Mesenchymal stem cell (in vitro differentiated cells and primary cell): ENCODE data around the gene PLEKHG4B.
"Not testable (repeated sequence)": the region's sequence is repeated elsewhere in the genome, so short reads cannot be mapped to it uniquely, and the experiment has no call there.

Experiments
- DNase-seq: peaks from one replicate; pipeline ENCODE4 v3.0.0-alpha.2; 2013
- H2AFZ ChIP-seq: one replicate; pipeline ENCODE4 v1.6.1; 2013; ENCODE audit warnings: low read depth, mild to moderate bottlenecking, control low read depth, inconsistent platforms, low read length, moderate library complexity
- H2AK5ac ChIP-seq: 2 replicates; pipeline ENCODE4 v1.6.1; 2013; ENCODE audit warnings: low read length, moderate library complexity, mild to moderate bottlenecking, inconsistent platforms; ENCODE audit not compliant: severe bottlenecking
- H2BK120ac ChIP-seq: one replicate; pipeline ENCODE4 v1.6.1; 2013; ENCODE audit warnings: low read depth, mild to moderate bottlenecking, inconsistent platforms, low read length, moderate library complexity
- H2BK12ac ChIP-seq, 2 experiments: one replicate each; pipeline ENCODE4 v1.6.1; 2013; ENCODE audit warnings: inconsistent platforms in 2 of 2, low read length in 2 of 2, mild to moderate bottlenecking in 2 of 2, moderate library complexity in 2 of 2, control low read depth in 1 of 2
- H2BK15ac ChIP-seq: one replicate; pipeline ENCODE4 v1.6.1; 2013; ENCODE audit warnings: mild to moderate bottlenecking, low read depth, inconsistent platforms; ENCODE audit not compliant: poor library complexity, severe bottlenecking
- H2BK5ac ChIP-seq: 2 replicates; pipeline ENCODE4 v1.6.1; 2013; ENCODE audit warnings: low read depth, mild to moderate bottlenecking, low read length, control low read depth, inconsistent platforms; ENCODE audit not compliant: poor library complexity, severe bottlenecking
- H3K14ac ChIP-seq, 2 experiments: one replicate each; pipeline ENCODE4 v1.6.1; 2013; ENCODE audit warnings: inconsistent platforms in 2 of 2, low read length in 2 of 2, control low read depth in 1 of 2, mild to moderate bottlenecking in 1 of 2, moderate library complexity in 1 of 2
- H3K18ac ChIP-seq, 2 experiments: one replicate each; pipeline ENCODE4 v1.6.1; 2013; ENCODE audit warnings: inconsistent platforms in 2 of 2, low read length in 2 of 2, control low read depth in 1 of 2, low read depth in 1 of 2, mild to moderate bottlenecking in 1 of 2
- H3K23ac ChIP-seq, 2 experiments: one replicate each; pipeline ENCODE4 v1.6.1; 2013; ENCODE audit warnings: inconsistent platforms in 2 of 2, low read length in 2 of 2, mild to moderate bottlenecking in 2 of 2, moderate library complexity in 2 of 2, control low read depth in 1 of 2
- H3K27ac ChIP-seq: 2 replicates; pipeline ENCODE4 v1.5.1; 2013; ENCODE audit warnings: mild to moderate bottlenecking, moderate library complexity, low read length, control low read depth, inconsistent platforms; ENCODE audit not compliant: poor library complexity, severe bottlenecking
- H3K27me3 ChIP-seq, 2 experiments: 2 replicates each; pipeline versions ENCODE4 v1.6.1 to v1.7.0; 2013; ENCODE audit warnings: low read length in 2 of 2, mild to moderate bottlenecking in 2 of 2, moderate library complexity in 2 of 2, control low read depth in 1 of 2, inconsistent platforms in 1 of 2; ENCODE audit not compliant: control insufficient read depth in 1 of 2, insufficient read depth in 1 of 2
- H3K36me3 ChIP-seq, 2 experiments: 2 replicates each; pipeline versions ENCODE4 v1.6.1 to v1.7.0; 2013; ENCODE audit warnings: low read length in 2 of 2, control low read depth in 1 of 2, inconsistent platforms in 1 of 2, low read depth in 1 of 2, mild to moderate bottlenecking in 1 of 2; ENCODE audit not compliant: insufficient read depth in 2 of 2, control insufficient read depth in 1 of 2
- H3K4ac ChIP-seq, 2 experiments: one replicate each; pipeline ENCODE4 v1.6.1; 2013; ENCODE audit warnings: inconsistent platforms in 2 of 2, low read length in 2 of 2, mild to moderate bottlenecking in 2 of 2, moderate library complexity in 2 of 2, control low read depth in 1 of 2, low read depth in 1 of 2
- H3K4me1 ChIP-seq: 2 replicates; pipeline ENCODE4 v1.6.1; 2013; ENCODE audit warnings: low read depth, low read length, control low read depth; ENCODE audit not compliant: control insufficient read depth, insufficient read depth
- H3K4me2 ChIP-seq: 2 replicates; pipeline ENCODE4 v1.6.1; 2013; ENCODE audit warnings: low read length, mild to moderate bottlenecking, inconsistent platforms; ENCODE audit not compliant: poor library complexity, severe bottlenecking
- H3K4me3 ChIP-seq, 2 experiments: 2 replicates each; pipeline versions ENCODE4 v1.5.1 to v1.7.0; 2013; ENCODE audit warnings: low read length in 2 of 2, mild to moderate bottlenecking in 2 of 2, control low read depth in 1 of 2, low read depth in 1 of 2; ENCODE audit not compliant: insufficient read depth in 1 of 2
- H3K79me1 ChIP-seq: replicated peaks from 2 replicates; pipeline ENCODE4 v1.6.1; 2013; ENCODE audit warnings: mild to moderate bottlenecking, control low read depth, low read length, inconsistent platforms; ENCODE audit not compliant: poor library complexity, severe bottlenecking
- H3K9ac ChIP-seq: 2 replicates; pipeline ENCODE4 v1.7.0; 2013; ENCODE audit warnings: mild to moderate bottlenecking, low read length, moderate library complexity
- H3K9me3 ChIP-seq: 2 replicates; pipeline ENCODE4 v1.7.0; 2013; ENCODE audit warnings: mild to moderate bottlenecking, low read length; ENCODE audit not compliant: control insufficient read depth
- H4K8ac ChIP-seq: one replicate; pipeline ENCODE4 v1.6.1; 2013; ENCODE audit warnings: inconsistent platforms, mild to moderate bottlenecking, low read length, moderate library complexity
- H4K91ac ChIP-seq: one replicate; pipeline ENCODE4 v1.6.1; 2013; ENCODE audit warnings: mild to moderate bottlenecking, low read length, inconsistent platforms
- WGBS: methylation state at CpG from one replicate; pipeline ENCODE4 v1.1.7; 2013; ENCODE audit warnings: mixed read lengths; 5-methylcytosine and 5-hydroxymethylcytosine counted together

The PLEKHG4B gene

GRCh38 chr5:213803-214395, 121.9 kb downstream of the PLEKHG4B start:
- H3K9ac ChIP-seq: no peak overlapping the region
- H2AK5ac ChIP-seq: no peak overlapping the region
- no peak overlapping the region for H2AFZ ChIP-seq
- no peak overlapping the region for H2BK15ac ChIP-seq
- peaks cover 9 to 11% of the 10 kb centered on the region in 2 experiments for H3K36me3 ChIP-seq
- H3K27ac ChIP-seq: no peak overlapping the region
- no peak overlapping the region for H3K23ac ChIP-seq
- H3K4me2 ChIP-seq: no peak overlapping the region
- no peak overlapping the region for H4K8ac ChIP-seq
- no peak overlapping the region for H3K18ac ChIP-seq
- peaks cover 7% of the 10 kb centered on the region for H3K9me3 ChIP-seq
- no peaks in the 10 kb centered on the region for H3K27me3 ChIP-seq
- no peak overlapping the region for H2BK5ac ChIP-seq
- no peak overlapping the region for H3K4ac ChIP-seq
- H2BK12ac ChIP-seq: no peak overlapping the region
- H2BK120ac ChIP-seq: no peak overlapping the region
- H3K4me1 ChIP-seq: peaks cover 3% of the 10 kb centered on the region
- WGBS: 99% methylated on average over 8 of the region's 12 CpGs
- no peak for DNase-seq
- H4K91ac ChIP-seq: no peak overlapping the region
- no peak overlapping the region for H3K14ac ChIP-seq
- no peak overlapping the region for H3K4me3 ChIP-seq
- peaks cover 2% of the 10 kb centered on the region for H3K79me1 ChIP-seq

- not testable (repeated sequence) for H3K18ac ChIP-seq, H3K23ac ChIP-seq, H3K4me1 ChIP-seq, H4K91ac ChIP-seq, H2BK5ac ChIP-seq, H3K79me1 ChIP-seq, H4K8ac ChIP-seq, H3K14ac ChIP-seq, H3K9me3 ChIP-seq, H3K4me2 ChIP-seq, H2AK5ac ChIP-seq, H2BK12ac ChIP-seq, H2BK120ac ChIP-seq, H2AFZ ChIP-seq, H3K4ac ChIP-seq, H3K27me3 ChIP-seq, H2BK15ac ChIP-seq
- Histone ChIP-seq H3K36me3 (peaks cover 9 to 11% of the 10 kb centered on the region in 2 experiments), H3K4me3 (peak overlapping the region in 1 of 2 experiments; percentile 58), H3K9ac (peak overlapping the region; percentile 69), H3K27ac (peak overlapping the region; percentile 47)
- DNase-seq: peak; percentile 72
- 80% methylated on average over 2 of the region's 2 CpGs for WGBS
Observed at GRCh38 chr5:215256-215655, 123.3 kb downstream of the PLEKHG4B start.

- not testable (repeated sequence) for H4K91ac ChIP-seq, H3K4ac ChIP-seq, H2BK5ac ChIP-seq, H3K9ac ChIP-seq, H3K79me1 ChIP-seq, H2BK120ac ChIP-seq, H3K18ac ChIP-seq, H3K27me3 ChIP-seq, H3K4me2 ChIP-seq, H3K27ac ChIP-seq, H4K8ac ChIP-seq, H3K14ac ChIP-seq, H2BK15ac ChIP-seq, H2BK12ac ChIP-seq, H3K4me3 ChIP-seq, DNase-seq, H3K4me1 ChIP-seq, H3K23ac ChIP-seq, H2AFZ ChIP-seq, H2AK5ac ChIP-seq, H3K9me3 ChIP-seq
- WGBS: no CpG with 5 or more reads among the region's 10 CpGs
- H3K36me3 ChIP-seq: peaks cover 9 to 11% of the 10 kb centered on the region in 2 experiments
Observed at GRCh38 chr5:216076-216475, 124.1 kb downstream of the PLEKHG4B start.

GRCh38 chr5:217494-218456, 125.8 kb downstream of the PLEKHG4B start, which contains the start of the genes CCDC127 and SDHA:
Gene CCDC127 (minus strand): TSS chr5:218153. CDS start chr5:216849, 1,304 bp downstream.
Gene SDHA (plus strand): TSS chr5:218320. CDS start chr5:218356, 36 bp downstream.
- H4K8ac ChIP-seq: peak within 1 kb of the TSS; percentile 84
- H3K27ac ChIP-seq: peak within 1 kb of the TSS; percentile 57
- H2BK15ac ChIP-seq: peak within 1 kb of the TSS; percentile 67
- not testable (repeated sequence) for H3K27me3 ChIP-seq, H2AK5ac ChIP-seq, H3K79me1 ChIP-seq, H3K9me3 ChIP-seq, H3K4me1 ChIP-seq
- H2BK120ac ChIP-seq: peak within 1 kb of the TSS; percentile 79
- peak within 1 kb of the TSS; percentile 84 for H2BK5ac ChIP-seq
- peak within 1 kb of the TSS; percentile 86 to 98 for H3K4me3 ChIP-seq
- peak within 1 kb of the TSS; percentile 50 for H4K91ac ChIP-seq
- H2AFZ ChIP-seq: peak within 1 kb of the TSS; percentile 76
- peak within 1 kb of the TSS; percentile 67 to 92 for H3K18ac ChIP-seq
- H3K9ac ChIP-seq: peak within 1 kb of the TSS; percentile 88
- H3K14ac ChIP-seq: peak within 1 kb of the TSS in 1 of 2 experiments; percentile 99
- H3K4ac ChIP-seq: peak within 1 kb of the TSS; percentile 19 to 91
- H3K23ac ChIP-seq: peak within 1 kb of the TSS in 1 of 2 experiments; percentile 50
- 5% methylated on average over 50 of the region's 75 CpGs for WGBS
- H2BK12ac ChIP-seq: peak within 1 kb of the TSS in 1 of 2 experiments; percentile 23
- H3K4me2 ChIP-seq: peak within 1 kb of the TSS; percentile 68
- H3K36me3 ChIP-seq: peaks cover 9 to 11% of the 10 kb centered on the region in 2 experiments
- peak; percentile 90 for DNase-seq
